Prostate gland (tissue), 2 donors: ENCODE data around the gene POTEB3.
"Not testable (repeated sequence)": the region's sequence is repeated elsewhere in the genome, so short reads cannot be mapped to it uniquely, and the experiment has no call there.

Source experiments
- POLR2A ChIP-seq: fragments of 450-650 bp; IDR thresholded peaks from one replicate; pipeline ENCODE4 v1.6.1; 2016; ENCODE audit warnings: antibody characterized with exemption, mild to moderate bottlenecking
- POLR2AphosphoS5 ChIP-seq: sonication (generic); formaldehyde crosslinking; IDR thresholded peaks from one replicate; pipeline ENCODE4 v1.6.1; 2017; ENCODE audit warnings: antibody characterized with exemption
- TF ChIP-seq, protein P1 (sequence below), 4 experiments: fragments of 200-600 bp in 2 of 4; fragments of 450-650 bp in 2 of 4; sonication (generic) in 2 of 4; IDR thresholded peaks; 1 replicate in 3 of 4; 2 replicates in 1 of 4; pipeline ENCODE4 v1.5.1; 2016 to 2019; ENCODE audit warnings: antibody characterized with exemption in 4 of 4, mild to moderate bottlenecking in 2 of 4, moderate library complexity in 2 of 4

DNA sequence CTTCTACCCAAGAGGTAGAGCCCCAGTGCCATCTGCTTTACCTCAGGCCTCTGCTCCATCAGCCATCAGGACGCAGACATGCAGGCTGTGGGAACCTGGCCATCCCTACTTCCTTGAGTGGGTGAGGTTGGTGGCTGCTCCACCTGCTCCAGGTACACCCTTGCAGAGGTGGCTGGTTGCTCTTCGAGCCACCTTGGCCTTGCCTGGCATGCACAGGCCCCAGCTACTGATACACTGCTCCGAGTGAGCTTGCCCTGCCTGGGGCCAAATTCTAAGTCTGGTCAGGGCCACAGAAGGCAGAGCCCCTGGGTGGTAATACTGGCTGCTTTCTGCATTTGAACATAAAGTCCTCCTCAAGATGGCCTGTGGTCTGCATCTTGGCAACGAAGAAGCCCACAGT is 41.2 kb downstream of the POTEB3 start:
- TF ChIP-seq POLR2AphosphoS5, POLR2A: not testable (repeated sequence)
- TF ChIP-seq, protein P1, sequence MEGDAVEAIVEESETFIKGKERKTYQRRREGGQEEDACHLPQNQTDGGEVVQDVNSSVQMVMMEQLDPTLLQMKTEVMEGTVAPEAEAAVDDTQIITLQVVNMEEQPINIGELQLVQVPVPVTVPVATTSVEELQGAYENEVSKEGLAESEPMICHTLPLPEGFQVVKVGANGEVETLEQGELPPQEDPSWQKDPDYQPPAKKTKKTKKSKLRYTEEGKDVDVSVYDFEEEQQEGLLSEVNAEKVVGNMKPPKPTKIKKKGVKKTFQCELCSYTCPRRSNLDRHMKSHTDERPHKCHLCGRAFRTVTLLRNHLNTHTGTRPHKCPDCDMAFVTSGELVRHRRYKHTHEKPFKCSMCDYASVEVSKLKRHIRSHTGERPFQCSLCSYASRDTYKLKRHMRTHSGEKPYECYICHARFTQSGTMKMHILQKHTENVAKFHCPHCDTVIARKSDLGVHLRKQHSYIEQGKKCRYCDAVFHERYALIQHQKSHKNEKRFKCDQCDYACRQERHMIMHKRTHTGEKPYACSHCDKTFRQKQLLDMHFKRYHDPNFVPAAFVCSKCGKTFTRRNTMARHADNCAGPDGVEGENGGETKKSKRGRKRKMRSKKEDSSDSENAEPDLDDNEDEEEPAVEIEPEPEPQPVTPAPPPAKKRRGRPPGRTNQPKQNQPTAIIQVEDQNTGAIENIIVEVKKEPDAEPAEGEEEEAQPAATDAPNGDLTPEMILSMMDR (IDR thresholded peaks at IDR 0.05) = not testable (repeated sequence)
